ENCODE data around the gene FGGY.
"Not testable (repeated sequence)": the region's sequence is repeated elsewhere in the genome, so short reads cannot be mapped to it uniquely, and the experiment has no call there.

Gene FGGY

GRCh38 chr1:59342801-59343575, 46.1 kb downstream of the FGGY start:
- no peak for DNase-seq (ENCODE audit: low read depth, low spot score)
- H3K27ac ChIP-seq, result no peak overlapping the region

DNA sequence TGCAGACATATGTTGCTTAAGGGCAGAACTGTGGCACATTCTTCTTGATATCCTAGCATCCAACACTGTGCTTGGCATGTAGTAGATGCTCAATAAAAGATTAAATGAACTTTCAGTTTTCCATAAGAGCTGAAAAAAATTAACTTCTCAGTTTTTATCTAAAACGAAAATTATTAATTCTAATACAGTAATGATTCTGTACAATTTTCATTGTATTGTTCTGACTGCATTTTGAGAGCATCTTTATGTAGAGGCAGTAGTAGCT, 46.6 kb downstream of the FGGY start:
- H3K27ac ChIP-seq, result no peak overlapping the region

DNA sequence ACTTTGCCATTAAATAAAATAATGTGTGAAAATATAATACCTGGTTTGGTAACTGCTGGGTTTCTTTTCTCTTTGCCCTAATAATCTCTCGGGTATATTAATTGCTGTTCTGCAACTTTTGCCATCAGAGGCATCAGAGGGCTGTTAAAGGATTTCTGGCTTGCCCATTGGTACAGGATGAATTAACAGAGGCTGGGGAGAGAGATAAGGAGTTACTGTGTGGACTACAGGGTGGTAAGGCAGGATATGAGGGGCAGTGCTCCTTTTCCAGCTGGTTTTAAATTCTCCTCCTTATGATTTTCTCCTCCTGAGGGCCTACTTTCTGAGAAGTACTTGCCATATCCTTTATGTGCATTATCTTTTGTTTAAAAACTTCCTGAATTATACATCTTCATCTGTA, 48.3 kb downstream of the FGGY start:
- H3K27ac ChIP-seq, result no peak overlapping the region
- DNase-seq (ENCODE audit: low read depth, low spot score), result no peak

More for the DNA sequence above, 46.6 kb downstream of the FGGY start:
- no peak for DNase-seq (ENCODE audit: low read depth, low spot score)

- DNase-seq (ENCODE audit: low read depth, low spot score), result no peak
- no peak overlapping the region for H3K27ac ChIP-seq
Measured at GRCh38 chr1:59346429-59346828, 49.5 kb downstream of the FGGY start.

DNA sequence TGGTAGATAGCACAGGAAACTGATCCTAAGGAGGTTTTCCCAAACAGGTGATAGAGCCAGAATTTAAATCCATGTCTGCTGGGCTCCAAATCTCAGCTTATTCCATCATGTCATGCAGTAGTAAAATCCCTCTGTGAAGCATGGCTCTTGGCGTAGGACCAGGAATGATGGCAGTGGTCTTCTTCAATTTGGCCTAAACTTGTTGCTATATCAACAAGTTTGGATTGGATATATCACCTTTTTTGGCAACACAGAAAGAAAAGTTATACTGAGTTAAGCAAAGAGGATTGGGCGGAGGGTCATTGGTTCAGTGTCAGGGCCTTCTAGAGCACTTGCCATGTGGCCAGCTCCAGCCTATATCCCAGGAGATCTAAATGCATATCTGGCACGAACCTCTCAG, 52.2 kb downstream of the FGGY start:
- no peak overlapping the region for H3K27ac ChIP-seq
- DNase-seq (ENCODE audit: low read depth, low spot score), result no peak

- DNase-seq (ENCODE audit: low read depth, low spot score), result no peak
- no peak overlapping the region for H3K27ac ChIP-seq
Measured at GRCh38 chr1:59350521-59350920, 53.6 kb downstream of the FGGY start.

DNA sequence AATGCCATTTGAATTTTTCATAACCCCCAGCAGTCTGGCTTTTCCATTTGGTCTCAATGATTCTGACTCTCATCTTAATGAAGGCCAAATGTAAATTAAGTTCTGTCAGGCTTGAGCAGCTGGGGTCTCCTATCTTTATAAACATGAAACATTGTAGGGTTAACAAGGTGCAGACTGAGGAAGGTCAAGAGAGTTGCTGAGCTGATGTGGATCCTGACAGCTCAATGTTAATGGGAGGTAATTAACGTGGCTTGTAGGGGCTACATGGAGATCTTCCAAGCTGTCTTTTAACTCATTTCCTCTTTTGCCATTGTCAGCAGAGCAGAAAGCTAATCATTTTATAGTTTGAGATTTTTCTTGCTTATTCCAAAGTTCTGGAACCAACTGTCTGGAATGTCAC, 55.2 kb downstream of the FGGY start:
- no peak for DNase-seq (ENCODE audit: low read depth, low spot score)
- H3K27ac ChIP-seq, result no peak overlapping the region

GRCh38 chr1:59353453-59353852, 56.6 kb downstream of the FGGY start:
- no peak overlapping the region for H3K27ac ChIP-seq
- DNase-seq (ENCODE audit: low read depth, low spot score), result no peak

DNA sequence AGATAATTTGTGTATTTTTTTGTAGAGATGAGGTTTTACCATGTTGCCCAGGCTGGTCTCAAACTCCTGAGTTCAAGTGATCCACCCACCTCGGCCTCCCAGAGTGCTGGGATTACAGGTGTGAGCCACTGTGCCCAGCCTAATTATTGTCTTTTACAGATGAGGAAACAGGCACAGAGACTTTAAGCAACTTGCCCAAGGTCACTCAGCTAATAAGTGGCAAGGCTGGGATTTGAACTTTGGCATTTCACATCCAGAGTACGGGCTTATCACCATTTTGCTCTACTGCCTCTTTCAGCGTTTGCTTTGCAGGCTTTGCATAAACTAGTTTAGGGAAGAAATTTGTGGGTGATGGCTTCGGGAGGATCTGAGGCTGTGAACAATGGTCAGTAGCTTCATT, 57.3 kb downstream of the FGGY start:
- not testable (repeated sequence) for DNase-seq (ENCODE audit: low read depth, low spot score); H3K27ac ChIP-seq

- no peak for DNase-seq (ENCODE audit: low read depth, low spot score)
- no peak overlapping the region for H3K27ac ChIP-seq
Measured at GRCh38 chr1:59354709-59355337, 57.9 kb downstream of the FGGY start.

DNA sequence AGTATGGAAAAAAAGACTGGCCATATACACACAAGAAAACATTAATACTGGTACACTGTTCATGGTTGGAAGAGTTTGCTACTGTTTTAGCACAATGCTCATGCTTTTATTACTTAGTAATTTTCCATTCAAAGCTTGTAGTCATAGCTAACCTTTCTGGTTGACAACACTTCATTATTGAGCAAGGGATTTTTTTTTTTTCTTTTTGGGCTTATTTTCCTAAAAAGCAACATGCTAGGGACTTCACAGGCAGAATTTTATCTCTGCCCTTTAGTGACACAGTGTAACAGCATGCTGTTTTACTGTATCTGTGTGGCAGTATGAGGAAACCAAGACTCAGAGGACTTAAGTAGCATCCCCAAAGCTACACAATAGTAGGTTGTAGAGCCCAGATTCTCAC, 58.5 kb downstream of the FGGY start:
- H3K27ac ChIP-seq, result no peak overlapping the region
- no peak for DNase-seq (ENCODE audit: low read depth, low spot score)

- H3K27ac ChIP-seq, result no peak overlapping the region
- DNase-seq (ENCODE audit: low read depth, low spot score), result no peak
Measured at GRCh38 chr1:59356627-59357026, 59.7 kb downstream of the FGGY start.

- no peak overlapping the region for H3K27ac ChIP-seq
- DNase-seq (ENCODE audit: low read depth, low spot score), result no peak
Measured at GRCh38 chr1:59357645-59358320, 60.9 kb downstream of the FGGY start.

- DNase-seq (ENCODE audit: low read depth, low spot score), result no peak
- H3K27ac ChIP-seq, result no peak overlapping the region
Measured at GRCh38 chr1:59359325-59359724, 62.4 kb downstream of the FGGY start.

GRCh38 chr1:59360170-59360569, 63.3 kb downstream of the FGGY start:
- DNase-seq (ENCODE audit: low read depth, low spot score), result peak; percentile 43
- peak overlapping the region; percentile 13 for H3K27ac ChIP-seq

GRCh38 chr1:59360729-59361128, 63.8 kb downstream of the FGGY start:
- H3K27ac ChIP-seq, result peak overlapping the region; percentile 13
- DNase-seq (ENCODE audit: low read depth, low spot score), result no peak

- no peak for DNase-seq (ENCODE audit: low read depth, low spot score)
- H3K27ac ChIP-seq, result no peak overlapping the region
Measured at GRCh38 chr1:59361766-59362165, 64.9 kb downstream of the FGGY start.

GRCh38 chr1:59364037-59364436, 67.1 kb downstream of the FGGY start:
- H3K27ac ChIP-seq, result no peak overlapping the region
- no peak for DNase-seq (ENCODE audit: low read depth, low spot score)

DNA sequence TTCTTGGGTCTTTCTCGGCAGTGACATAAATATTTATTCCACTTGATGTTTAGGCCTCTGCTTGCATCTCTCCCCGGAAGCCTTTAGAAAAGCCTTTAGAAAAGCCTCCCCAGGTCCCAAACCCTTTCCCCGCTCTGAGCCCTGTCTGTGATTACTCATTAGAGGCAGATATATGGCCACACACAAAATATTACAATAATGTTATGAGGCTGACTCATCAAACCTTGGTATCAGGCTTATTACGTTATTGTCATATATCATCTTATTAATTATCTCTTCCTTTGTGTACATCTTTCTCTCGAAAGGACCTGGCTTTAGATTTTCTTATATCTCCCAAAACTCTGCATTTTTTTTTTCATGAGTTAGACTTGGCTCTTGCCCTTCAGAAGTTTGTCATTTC, 69.5 kb downstream of the FGGY start:
- no peak for DNase-seq (ENCODE audit: low read depth, low spot score)
- H3K27ac ChIP-seq, result no peak overlapping the region

- no peak overlapping the region for H3K27ac ChIP-seq
- no peak for DNase-seq (ENCODE audit: low read depth, low spot score)
Measured at GRCh38 chr1:59367301-59368007, 70.6 kb downstream of the FGGY start.

- no peak overlapping the region for H3K27ac ChIP-seq
- no peak for DNase-seq (ENCODE audit: low read depth, low spot score)
Measured at GRCh38 chr1:59368008-59368670, 71.2 kb downstream of the FGGY start.

All from epithelial cell of prostate (primary cell).